IPS-18a (cell line): Measurements from ENCODE around the gene PIKFYVE.
A peak's percentile ranks its signal among the peaks of the same experiment; 100 is the strongest.

ENCODE experiments used
- H3K27ac ChIP-seq: one replicate; pipeline ENCODE4 v1.5.1; 2013; ENCODE audit warnings: low read length
- H3K27me3 ChIP-seq: one replicate; pipeline ENCODE4 v1.6.1; 2013; ENCODE audit warnings: mild to moderate bottlenecking, low read length; ENCODE audit not compliant: control insufficient read depth, insufficient read depth
- H3K36me3 ChIP-seq: one replicate; pipeline ENCODE4 v1.6.1; 2013; ENCODE audit warnings: low read depth, low read length; ENCODE audit not compliant: control insufficient read depth
- H3K4me1 ChIP-seq: one replicate; pipeline ENCODE4 v1.6.1; 2013; ENCODE audit warnings: low read depth, low read length; ENCODE audit not compliant: control insufficient read depth
- H3K4me3 ChIP-seq: one replicate; pipeline ENCODE4 v1.5.1; 2013; ENCODE audit warnings: low read length
- H3K9ac ChIP-seq: one replicate; pipeline ENCODE4 v1.6.1; 2013; ENCODE audit warnings: mild to moderate bottlenecking, low read length, moderate library complexity
- H3K9me3 ChIP-seq: one replicate; pipeline ENCODE4 v1.6.1; 2013; ENCODE audit warnings: low read depth, low read length; ENCODE audit not compliant: control insufficient read depth

PIKFYVE gene

DNA sequence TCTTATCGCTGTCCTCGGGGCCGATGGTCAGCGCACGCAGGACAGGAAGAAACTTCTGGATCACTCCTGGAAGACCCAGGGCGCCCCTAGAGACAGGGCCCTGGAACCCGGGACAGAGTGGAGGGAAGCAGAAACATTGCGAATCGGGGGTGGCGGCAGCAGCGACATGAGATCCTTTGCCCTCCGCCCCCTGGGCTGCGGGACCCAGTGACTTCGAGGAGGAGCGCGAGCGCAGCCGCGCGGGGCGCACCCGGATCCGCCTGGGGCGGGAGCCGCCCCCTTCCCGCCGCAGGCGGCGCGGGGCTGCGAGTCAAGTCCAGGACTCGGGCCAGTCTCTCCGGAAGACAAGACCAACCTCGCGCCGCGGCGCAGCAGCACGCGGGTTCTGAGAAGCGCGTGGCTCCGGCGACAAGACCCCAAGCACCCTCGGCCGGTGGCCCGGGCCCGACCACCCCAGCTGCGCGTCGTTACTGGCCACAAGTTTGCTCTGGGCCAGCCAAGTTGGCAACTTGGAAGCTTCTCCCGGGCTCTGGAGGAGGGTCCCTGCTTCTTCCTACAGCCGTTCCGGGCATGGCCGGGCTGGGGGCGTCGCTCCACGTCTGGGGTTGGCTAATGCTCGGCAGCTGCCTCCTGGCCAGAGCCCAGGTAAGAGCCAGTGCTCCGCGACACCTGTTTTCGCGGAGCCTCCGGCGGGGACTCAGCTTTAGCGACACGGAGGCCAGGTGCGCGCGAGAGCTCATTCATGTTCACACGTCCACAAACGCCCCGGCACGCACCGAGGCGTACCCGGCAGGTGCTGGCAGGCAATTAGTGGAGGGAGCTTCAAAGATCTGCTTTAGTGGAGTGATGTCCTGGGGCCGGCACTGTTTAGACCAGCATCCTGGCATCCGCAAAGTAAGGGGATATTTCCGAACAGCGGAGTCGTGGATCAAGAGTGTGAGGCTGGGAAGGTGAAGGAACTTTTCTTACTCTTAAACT, 140.7 kb downstream of the PIKFYVE start, which contains the start of gene PTH2R:
TSS of gene PTH2R (plus strand) at position 319 of the 978 bp plus-strand sequence. CDS start at position 571, 252 bp downstream.
- Histone ChIP-seq H3K4me3 (peak within 1 kb of the TSS; percentile 60), H3K27me3 (peaks cover 37% of the 10 kb centered on the region), H3K9me3 (no peaks in the 10 kb centered on the region)

GRCh38 chr2:208407667-208408066, 141.6 kb downstream of the PIKFYVE start:
- H3K4me3 ChIP-seq, result peak overlapping the region; percentile 60
- no peak overlapping the region for H3K9ac ChIP-seq
- peaks cover 37% of the 10 kb centered on the region for H3K27me3 ChIP-seq
- H3K36me3 ChIP-seq, result no peaks in the 10 kb centered on the region
- H3K27ac ChIP-seq, result no peak overlapping the region
- no peaks in the 10 kb centered on the region for H3K9me3 ChIP-seq
- peaks cover 8% of the 10 kb centered on the region for H3K4me1 ChIP-seq

More for the DNA sequence above, 140.7 kb downstream of the PIKFYVE start, which contains the start of gene PTH2R:
- Histone ChIP-seq H3K36me3 (no peaks in the 10 kb centered on the region), H3K9ac (no peak within 1 kb of the TSS), H3K4me1 (peaks cover 8% of the 10 kb centered on the region), H3K27ac (no peak within 1 kb of the TSS)
